Activated CD8-positive, alpha-beta memory T cell treated with anti-CD3 and anti-CD28 coated beads, Interleukin-2, amount 10 ng/mL, durations not matched to agents 7 days and 5 days (primary cell): ENCODE results near the gene MRM2. TPM values are rescaled to one million over a fixed set of nuclear protein-coding genes. Genes with fewer than 3 reads are reported as not detected.
A peak's percentile ranks its signal among the peaks of the same experiment; 100 is the strongest.

Experiments used
- ATAC-seq: fragments of 150-1000 bp; cut with Tn5 transposase; one replicate; pipeline ENCODE4 v1.10.0; 2021; ENCODE audit warnings: moderate library complexity
- CTCF ChIA-PET: fragments of 350-600 bp; sonication (Branson Sonifier 250); formaldehyde crosslinking; loops from one replicate; lab custom pipeline; 2021; ENCODE audit warnings: antibody characterized with exemption; lab: Charles Lee
- DNase-seq: peaks from one replicate; pipeline ENCODE4 v3.0.0-alpha.2; 2020
- H3K27ac Mint-ChIP-seq: one replicate; pipeline ENCODE4 v1.8.0; 2021; ENCODE audit warnings: mild to moderate bottlenecking, mixed read lengths
- H3K27me3 Mint-ChIP-seq: one replicate; pipeline ENCODE4 v1.8.0; 2021; ENCODE audit warnings: mixed read lengths
- H3K36me3 Mint-ChIP-seq: one replicate; pipeline ENCODE4 v1.8.0; 2021; ENCODE audit warnings: mild to moderate bottlenecking, mixed read lengths
- H3K4me1 Mint-ChIP-seq: one replicate; pipeline ENCODE4 v1.8.0; 2021; ENCODE audit warnings: mixed read lengths
- H3K4me3 Mint-ChIP-seq: one replicate; pipeline ENCODE4 v1.8.0; 2021; ENCODE audit warnings: mild to moderate bottlenecking, moderate library complexity, mixed read lengths
- H3K9me3 Mint-ChIP-seq: one replicate; pipeline ENCODE4 v1.8.0; 2022; ENCODE audit warnings: low read depth, mixed read lengths
- total RNA-seq, 2 experiments: library from RNA; stranded (reverse); gene quantifications; one replicate each; pipeline ENCODE4 v1.2.3, GENCODE V29; 2021

The MRM2 gene
- total RNA-seq, 2 experiments from 2014 or later = 27.6 to 35.1 TPM

DNA sequence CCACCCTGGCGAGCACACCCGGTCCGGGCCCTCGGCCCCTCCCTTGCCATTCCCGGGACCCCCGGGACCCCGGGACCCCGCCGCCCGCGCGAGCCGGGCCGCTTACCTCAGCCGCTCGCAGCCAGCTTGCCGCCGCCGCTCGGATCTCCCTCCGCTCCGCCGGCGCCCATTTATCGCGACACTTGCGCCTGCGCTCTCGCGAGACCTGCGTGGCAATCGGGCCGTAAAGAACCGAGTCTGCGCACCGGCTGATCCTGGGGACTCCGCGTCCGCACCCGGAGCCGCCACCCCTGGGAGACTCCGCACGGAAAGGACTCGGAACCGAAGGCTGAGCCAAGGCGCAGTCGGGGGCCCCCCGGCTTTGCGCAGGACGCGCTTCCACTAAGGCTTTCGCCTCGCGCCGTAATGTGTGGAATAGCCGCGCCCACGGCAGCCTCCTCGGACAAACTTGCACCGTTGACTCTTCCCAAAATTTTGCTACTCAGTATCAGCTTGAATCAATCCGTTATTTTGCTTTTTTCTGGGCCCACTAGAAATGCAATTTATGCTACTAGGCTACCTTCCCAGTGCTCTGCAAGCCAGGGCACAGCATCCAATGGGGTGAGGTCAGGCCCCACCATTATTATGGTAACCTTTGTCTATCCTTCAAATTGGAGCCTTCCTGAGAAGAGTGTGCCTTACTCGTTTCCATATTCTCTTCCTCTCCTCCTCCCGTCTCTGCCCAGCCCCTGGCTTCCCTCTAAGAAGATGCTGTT is 9.1 kb downstream of the MRM2 start, which contains the start of gene MAD1L1:
MAD1L1 (minus strand) TSS at position 180 of the 755 bp plus-strand sequence. CDS start 2,812 bp downstream, outside the sequence.
- Mint-ChIP-seq H3K4me3 (peak within 1 kb of the TSS; percentile 83), H3K27ac (peak within 1 kb of the TSS; percentile 81), H3K27me3 (no peaks in the 10 kb centered on the region), H3K36me3 (peaks cover 23% of the 10 kb centered on the region), H3K4me1 (peaks cover 24% of the 10 kb centered on the region), H3K9me3 (no peaks in the 10 kb centered on the region)
- CTCF ChIA-PET = interaction anchor here (1.0 to 2.2 kb wide), 8 partner anchors 9 to 654 kb away, joined by 3 to 9 read pairs (median 4); partner anchors contain the start of genes EIF3B, MRM2, NUDT1 and SNX8
- DNase-seq = peak; percentile 93
- peak; percentile 95 for ATAC-seq

DNA sequence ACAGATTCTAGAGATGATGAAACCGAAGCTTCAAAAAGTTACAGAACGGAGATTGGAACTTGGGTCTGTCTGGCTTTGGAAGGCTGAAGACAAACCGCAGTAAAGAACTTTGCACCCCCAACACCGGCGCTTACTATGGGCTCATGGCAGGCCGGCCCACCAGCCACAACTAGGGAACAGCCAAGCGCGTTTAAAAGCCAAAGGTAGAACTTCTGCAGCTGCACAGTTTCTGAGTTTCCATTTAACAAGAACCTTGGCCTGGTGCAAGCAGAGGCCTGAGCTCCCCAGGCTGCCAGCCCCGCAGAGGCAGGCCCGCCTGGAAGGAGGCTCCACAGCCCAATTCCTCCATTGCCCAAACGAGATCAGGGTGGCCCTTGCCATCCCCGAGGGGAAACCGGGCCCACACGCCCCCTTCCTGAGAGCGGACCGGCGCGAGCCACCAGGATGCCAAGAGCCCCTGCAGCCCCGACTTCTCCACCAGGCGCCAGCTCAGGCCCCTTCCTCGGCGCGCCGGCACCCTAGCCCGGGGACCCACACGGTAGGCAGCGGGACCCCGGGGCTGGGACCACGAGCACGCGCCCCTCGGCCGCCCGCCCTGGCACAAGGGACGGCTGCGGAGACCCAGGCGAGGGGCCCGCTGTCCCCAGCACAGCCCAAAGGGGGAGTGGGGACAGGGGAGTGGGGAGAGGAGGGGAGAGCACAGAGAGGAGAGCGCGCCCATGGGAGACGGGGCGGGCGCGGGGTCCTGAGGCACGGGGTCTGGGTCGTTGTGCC is 9.8 kb downstream of the MRM2 start:
- no peaks in the 10 kb centered on the region for H3K9me3 Mint-ChIP-seq
- DNase-seq = no peak
- peak overlapping the region; percentile 83 for H3K4me3 Mint-ChIP-seq
- CTCF ChIA-PET = interaction anchor here (0.8 to 2.2 kb wide), 9 partner anchors 8 to 651 kb away, joined by 3 to 9 read pairs (median 3); partner anchors contain the start of genes EIF3B, MRM2, NUDT1 and SNX8
- H3K4me1 Mint-ChIP-seq = peaks cover 22% of the 10 kb centered on the region
- peak; percentile 48 for ATAC-seq
- H3K36me3 Mint-ChIP-seq = peaks cover 18% of the 10 kb centered on the region
- peak overlapping the region; percentile 75 for H3K27ac Mint-ChIP-seq
- no peaks in the 10 kb centered on the region for H3K27me3 Mint-ChIP-seq

DNA sequence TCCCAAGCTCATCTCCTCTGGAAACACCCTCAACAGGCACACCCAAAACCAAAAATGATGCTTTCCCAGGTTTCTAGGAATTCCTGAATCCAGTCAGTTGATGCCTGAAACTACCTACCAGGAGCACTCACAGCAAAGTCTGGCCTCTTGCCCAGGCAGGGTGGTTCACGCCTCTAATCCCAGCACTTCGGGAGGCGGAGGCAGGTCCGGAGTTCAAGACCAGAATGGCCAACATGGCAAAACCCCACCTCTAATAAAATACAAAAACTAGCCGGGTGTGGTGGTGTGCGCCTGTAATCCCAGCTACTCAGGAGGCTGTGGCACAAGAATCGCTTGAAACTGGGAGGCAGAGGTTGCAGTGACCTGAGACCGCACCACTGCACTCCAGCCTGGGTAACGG is 11.1 kb downstream of the MRM2 start:
- CTCF ChIA-PET = no interaction called here
- ATAC-seq (no peak), DNase-seq (no peak)
- Mint-ChIP-seq H3K9me3 (no peaks in the 10 kb centered on the region), H3K27ac (no peak overlapping the region), H3K4me1 (peaks cover 17% of the 10 kb centered on the region), H3K4me3 (no peak overlapping the region), H3K27me3 (no peaks in the 10 kb centered on the region), H3K36me3 (peaks cover 15% of the 10 kb centered on the region)

DNA sequence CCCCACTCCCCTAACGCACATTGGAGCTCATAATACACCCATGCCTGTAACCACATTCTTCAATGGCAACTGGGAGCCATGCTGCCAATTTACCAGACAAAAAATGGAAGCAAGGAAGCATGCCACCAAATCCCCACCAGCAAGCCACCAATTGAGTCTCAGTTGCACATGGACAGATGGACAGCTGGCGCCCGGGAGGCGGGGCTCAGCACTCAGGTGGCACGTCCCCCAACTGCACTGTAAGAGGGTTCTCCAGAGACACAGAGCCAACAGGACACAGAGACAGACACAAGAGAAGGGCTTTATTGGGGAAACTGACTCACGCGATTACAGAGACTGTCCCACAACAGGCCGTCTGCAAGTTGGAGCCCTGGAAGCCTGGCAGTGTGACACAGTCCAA is 11.8 kb downstream of the MRM2 start:
- Mint-ChIP-seq H3K27ac (no peak overlapping the region), H3K36me3 (peaks cover 18% of the 10 kb centered on the region)

DNA sequence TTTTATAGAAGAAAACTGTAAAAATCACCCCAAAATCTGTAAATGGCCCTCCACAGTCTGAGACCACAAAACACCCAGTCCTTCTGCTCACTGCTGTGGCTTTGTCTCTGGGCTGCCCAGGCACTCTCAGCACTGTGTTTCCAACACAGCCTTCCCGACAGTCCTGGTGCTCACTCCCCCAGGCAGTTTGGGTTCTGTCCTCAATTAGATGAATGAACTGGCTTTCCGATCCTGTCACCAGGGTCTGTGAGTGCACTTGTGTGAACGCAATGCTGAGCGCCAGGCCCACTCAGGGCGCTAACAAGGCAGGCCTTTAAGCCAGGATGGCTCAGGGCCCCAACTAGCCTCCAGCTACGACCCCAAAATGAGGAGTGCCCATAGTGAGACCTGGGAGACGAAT is 12.5 kb downstream of the MRM2 start:
- H3K4me1 Mint-ChIP-seq = peaks cover 17% of the 10 kb centered on the region
- no peak overlapping the region for H3K4me3 Mint-ChIP-seq
- CTCF ChIA-PET = interaction anchor here (0.8 to 1.0 kb wide), 2 partner anchors 11 to 246 kb away, joined by 3 read pairs; no protein-coding TSS in a partner anchor
- no peaks in the 10 kb centered on the region for H3K9me3 Mint-ChIP-seq
- no peaks in the 10 kb centered on the region for H3K27me3 Mint-ChIP-seq
- DNase-seq = no peak
- H3K27ac Mint-ChIP-seq = no peak overlapping the region
- H3K36me3 Mint-ChIP-seq = peaks cover 15% of the 10 kb centered on the region
- no peak for ATAC-seq

More for the DNA sequence above, 11.8 kb downstream of the MRM2 start:
- Mint-ChIP-seq H3K4me3 (no peak overlapping the region), H3K27me3 (no peaks in the 10 kb centered on the region), H3K9me3 (no peaks in the 10 kb centered on the region), H3K4me1 (peaks cover 17% of the 10 kb centered on the region)
- ATAC-seq = no peak
- CTCF ChIA-PET = interaction anchor here (0.8 to 1.0 kb wide), 2 partner anchors 10 to 246 kb away, joined by 3 read pairs; no protein-coding TSS in a partner anchor
- DNase-seq = no peak

DNA sequence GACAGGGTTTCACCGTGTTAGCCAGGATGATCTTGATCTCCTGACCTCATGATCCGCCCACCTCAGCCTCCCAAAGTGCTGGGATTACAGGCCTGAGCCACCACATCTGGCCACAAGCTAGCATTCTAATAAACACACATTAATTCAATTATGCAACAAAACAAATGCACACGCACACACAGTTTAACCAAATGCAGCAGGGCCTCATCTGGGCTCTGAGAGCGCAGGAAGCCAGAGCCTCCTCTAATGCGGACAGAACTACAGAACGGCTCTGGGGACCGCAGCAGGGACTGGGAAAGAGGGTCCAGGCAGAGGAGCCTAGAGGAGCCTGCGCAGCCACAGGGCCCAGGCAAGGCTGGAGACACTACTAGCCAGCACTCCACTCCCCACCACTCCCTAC is 13.1 kb downstream of the MRM2 start:
- Mint-ChIP-seq H3K27me3 (no peaks in the 10 kb centered on the region), H3K36me3 (peaks cover 15% of the 10 kb centered on the region), H3K4me3 (no peak overlapping the region), H3K27ac (no peak overlapping the region), H3K9me3 (no peaks in the 10 kb centered on the region), H3K4me1 (peaks cover 17% of the 10 kb centered on the region)
- CTCF ChIA-PET = interaction anchor here (0.9 kb wide), 1 partner anchor 136 kb away, joined by 3 read pairs; no protein-coding TSS in a partner anchor
- no peak for ATAC-seq
- DNase-seq = no peak

DNA sequence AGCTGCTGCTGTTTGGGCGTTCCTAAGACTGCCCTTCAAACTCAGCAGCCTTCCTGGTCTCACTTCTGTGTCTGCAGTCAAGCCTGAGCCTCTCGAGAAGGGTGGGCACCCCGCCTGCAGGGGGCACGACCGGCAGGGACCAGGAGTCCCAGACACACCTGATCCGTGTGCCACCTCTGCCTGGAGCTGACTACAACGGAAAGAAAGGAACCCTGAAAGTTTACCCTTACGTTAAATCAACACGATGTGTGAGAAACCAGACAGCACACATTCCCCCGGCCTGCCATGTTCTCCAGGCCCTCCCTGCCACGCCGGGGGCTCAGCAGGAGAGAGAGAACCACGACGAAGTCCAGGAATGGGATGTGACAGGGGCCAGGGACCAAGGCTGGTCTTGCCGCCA is 14.3 kb downstream of the MRM2 start:
- Mint-ChIP-seq H3K36me3 (peaks cover 15% of the 10 kb centered on the region), H3K4me1 (peaks cover 10% of the 10 kb centered on the region), H3K4me3 (no peak overlapping the region), H3K27ac (no peak overlapping the region), H3K9me3 (no peaks in the 10 kb centered on the region), H3K27me3 (no peaks in the 10 kb centered on the region)
- CTCF ChIA-PET = no interaction called here
- DNase-seq (no peak), ATAC-seq (no peak)

DNA sequence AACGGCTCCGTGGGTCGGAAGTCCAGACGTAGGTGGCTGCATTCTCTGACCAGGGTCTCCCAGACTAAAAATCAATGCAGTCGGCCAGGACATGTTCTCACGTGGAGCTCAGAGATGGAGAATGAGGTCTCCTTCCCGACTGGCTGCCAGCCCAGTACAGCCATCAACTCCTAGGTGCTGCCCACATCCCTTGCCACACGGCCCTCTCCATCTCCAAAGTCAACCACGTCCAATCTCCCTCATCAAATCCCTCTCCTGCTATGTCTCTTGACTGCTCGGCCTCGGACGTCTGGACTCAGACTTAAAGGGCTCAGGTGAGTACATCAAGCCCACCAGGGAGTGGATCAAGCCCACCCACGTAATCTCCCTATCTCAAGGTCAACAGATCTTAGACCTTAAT is 16.2 kb downstream of the MRM2 start:
- CTCF ChIA-PET = no interaction called here
- H3K27me3 Mint-ChIP-seq = no peaks in the 10 kb centered on the region
- DNase-seq = no peak
- peaks cover 15% of the 10 kb centered on the region for H3K36me3 Mint-ChIP-seq
- no peaks in the 10 kb centered on the region for H3K9me3 Mint-ChIP-seq
- peaks cover 4% of the 10 kb centered on the region for H3K4me1 Mint-ChIP-seq
- no peak overlapping the region for H3K27ac Mint-ChIP-seq
- no peak overlapping the region for H3K4me3 Mint-ChIP-seq
- no peak for ATAC-seq

DNA sequence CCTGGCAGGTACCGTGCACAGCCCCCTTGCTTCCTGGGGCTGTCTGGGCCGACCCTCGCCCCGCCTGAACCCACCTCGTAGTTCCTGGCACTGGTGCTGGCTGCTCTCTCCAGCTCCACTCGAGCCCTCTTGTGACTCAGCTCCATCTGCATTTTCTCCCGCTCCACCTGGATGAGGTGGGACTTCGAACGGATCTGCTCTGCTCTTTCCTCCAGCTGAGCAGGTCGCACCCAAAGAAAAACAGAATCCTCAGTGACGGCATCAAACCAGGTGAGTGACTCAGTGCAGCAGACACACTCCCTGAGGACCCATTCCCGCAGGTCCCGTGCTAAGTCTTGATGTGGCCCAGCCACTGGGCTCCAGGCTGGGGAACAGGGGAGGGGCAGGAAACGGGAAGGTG is 16.7 kb downstream of the MRM2 start:
- no peak overlapping the region for H3K4me3 Mint-ChIP-seq
- no peak for ATAC-seq
- H3K27me3 Mint-ChIP-seq = no peaks in the 10 kb centered on the region
- peaks cover 15% of the 10 kb centered on the region for H3K36me3 Mint-ChIP-seq
- DNase-seq = no peak
- no peaks in the 10 kb centered on the region for H3K9me3 Mint-ChIP-seq
- CTCF ChIA-PET = no interaction called here
- no peak overlapping the region for H3K27ac Mint-ChIP-seq
- H3K4me1 Mint-ChIP-seq = peaks cover 4% of the 10 kb centered on the region

DNA sequence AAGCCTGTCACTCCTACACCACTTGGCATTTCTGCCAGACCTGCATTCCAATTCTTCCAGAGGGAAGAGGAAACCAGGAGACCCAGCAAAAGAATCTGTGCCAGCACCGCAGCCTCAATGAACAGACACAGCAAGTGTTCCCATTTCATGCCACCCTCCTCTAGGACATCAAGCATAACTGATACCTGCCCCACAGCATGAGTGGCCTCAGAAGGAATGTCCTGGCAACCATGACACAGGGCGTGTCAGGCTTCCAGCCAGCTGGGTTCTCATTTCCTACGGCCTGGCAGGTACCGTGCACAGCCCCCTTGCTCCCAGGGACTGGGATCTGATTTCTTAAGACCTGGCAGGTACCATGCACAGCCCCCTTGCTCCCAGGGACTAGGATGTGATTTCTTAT is 17.1 kb downstream of the MRM2 start:
- H3K36me3 Mint-ChIP-seq = peaks cover 15% of the 10 kb centered on the region
- CTCF ChIA-PET = no interaction called here
- ATAC-seq (no peak), DNase-seq (no peak)
- no peak overlapping the region for H3K27ac Mint-ChIP-seq
- H3K4me1 Mint-ChIP-seq = peaks cover under 1% of the 10 kb centered on the region
- H3K9me3 Mint-ChIP-seq = no peaks in the 10 kb centered on the region
- no peaks in the 10 kb centered on the region for H3K27me3 Mint-ChIP-seq
- no peak overlapping the region for H3K4me3 Mint-ChIP-seq

DNA sequence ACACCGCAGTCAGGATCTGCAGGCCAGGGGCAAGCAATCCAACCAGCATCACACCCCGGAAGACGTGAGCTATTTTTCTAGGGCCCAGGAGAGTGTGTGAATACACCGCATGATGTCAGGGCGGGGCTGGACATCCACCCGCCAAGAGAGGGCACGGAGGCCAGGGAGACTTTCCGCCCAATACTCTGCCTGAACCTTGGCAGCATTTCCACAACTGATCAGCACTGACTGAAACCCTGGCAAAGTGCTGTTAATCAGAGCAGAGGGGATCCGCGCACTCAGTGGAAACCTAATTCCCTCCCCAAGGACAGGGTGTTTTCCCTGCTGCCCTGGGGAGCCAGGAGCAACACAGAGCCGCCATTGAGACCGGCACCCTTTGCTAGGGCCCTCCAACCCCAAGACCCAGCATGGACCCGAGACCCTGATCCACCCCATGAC is 17.5 kb downstream of the MRM2 start:
- no peak overlapping the region for H3K4me3 Mint-ChIP-seq
- H3K27me3 Mint-ChIP-seq = no peaks in the 10 kb centered on the region
- H3K9me3 Mint-ChIP-seq = no peaks in the 10 kb centered on the region
- H3K36me3 Mint-ChIP-seq = peaks cover 13% of the 10 kb centered on the region
- no peak for ATAC-seq
- no peak overlapping the region for H3K27ac Mint-ChIP-seq
- no peak for DNase-seq
- no peaks in the 10 kb centered on the region for H3K4me1 Mint-ChIP-seq
- CTCF ChIA-PET = no interaction called here

DNA sequence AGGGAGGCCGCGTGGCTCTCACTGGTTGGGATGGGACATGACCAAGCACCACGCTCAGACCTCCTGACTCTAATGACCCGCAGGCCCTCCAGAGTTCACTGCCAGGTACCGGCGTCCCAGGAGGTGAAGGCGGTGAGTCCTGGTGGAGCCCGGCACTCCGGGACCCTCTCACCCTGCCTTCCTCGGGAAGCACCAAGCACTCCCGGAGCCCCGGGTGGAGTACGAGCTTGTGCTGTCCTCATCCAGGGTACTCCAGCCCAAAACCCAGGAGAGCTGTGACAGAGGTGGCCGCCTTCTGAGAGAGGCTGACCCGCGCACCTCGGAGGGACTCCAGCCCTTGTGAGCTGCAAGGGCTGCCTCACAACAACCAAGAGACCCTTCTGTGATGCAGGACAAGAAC is 18.7 kb downstream of the MRM2 start:
- no peak for DNase-seq
- H3K36me3 Mint-ChIP-seq = peaks cover 13% of the 10 kb centered on the region
- CTCF ChIA-PET = no interaction called here
- no peak for ATAC-seq
- no peaks in the 10 kb centered on the region for H3K27me3 Mint-ChIP-seq
- H3K27ac Mint-ChIP-seq = no peak overlapping the region
- H3K4me3 Mint-ChIP-seq = no peak overlapping the region
- H3K4me1 Mint-ChIP-seq = no peaks in the 10 kb centered on the region
- H3K9me3 Mint-ChIP-seq = no peaks in the 10 kb centered on the region

DNA sequence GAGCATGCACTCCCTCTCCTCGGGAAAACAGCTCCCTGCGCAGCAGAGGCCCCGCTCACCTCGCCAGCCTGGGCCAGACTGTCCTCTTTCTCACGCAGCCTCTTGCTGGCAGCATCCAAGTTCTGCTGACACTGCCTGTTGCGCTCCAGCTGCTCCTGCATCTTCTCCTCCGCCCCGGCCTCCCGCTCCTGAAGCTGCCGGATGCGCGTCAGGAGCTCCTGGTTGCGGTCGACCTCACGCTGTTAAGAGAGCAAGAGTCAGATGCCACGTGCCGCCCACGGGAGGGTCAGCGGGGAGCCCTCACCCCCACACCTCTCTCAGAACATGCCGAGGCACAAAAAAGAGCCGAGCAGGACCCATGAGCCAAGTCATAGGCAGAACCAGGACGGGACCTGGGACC is 19.5 kb downstream of the MRM2 start:
- DNase-seq (no peak), ATAC-seq (no peak)
- peaks cover 11% of the 10 kb centered on the region for H3K36me3 Mint-ChIP-seq
- no peak overlapping the region for H3K27ac Mint-ChIP-seq
- H3K4me1 Mint-ChIP-seq = no peaks in the 10 kb centered on the region
- CTCF ChIA-PET = interaction anchor here (1.0 kb wide), 1 partner anchor 126 kb away, joined by 3 read pairs; no protein-coding TSS in a partner anchor
- no peaks in the 10 kb centered on the region for H3K27me3 Mint-ChIP-seq
- H3K9me3 Mint-ChIP-seq = no peaks in the 10 kb centered on the region
- no peak overlapping the region for H3K4me3 Mint-ChIP-seq
